H1 (cell line): ENCODE data around the gene LLGL2. TPM values are rescaled to one million over a fixed set of nuclear protein-coding genes. Genes with fewer than 3 reads are reported as not detected.

Experiments
- CEBPB ChIP-seq: IDR thresholded peaks from 2 replicates; pipeline ENCODE4 v1.6.1; 2012; ENCODE audit warnings: low read depth, low read length
- GTF2F1 ChIP-seq: IDR thresholded peaks from 2 replicates; pipeline ENCODE4 v1.6.1; 2012; ENCODE audit warnings: low read depth, low read length, improper control_type of control experiment, borderline replicate concordance
- MAFK ChIP-seq: IDR thresholded peaks from 2 replicates; pipeline ENCODE4 v1.6.1; 2012; ENCODE audit warnings: low read depth, mild to moderate bottlenecking, improper control_type of control experiment, low read length
- NANOG ChIP-seq: IDR thresholded peaks from 2 replicates; pipeline ENCODE4 v1.6.1; 2011; ENCODE audit warnings: low read length, low read depth, mild to moderate bottlenecking, inconsistent platforms; ENCODE audit not compliant: insufficient read depth, poor library complexity, severe bottlenecking
- polyA plus RNA-seq, 7 experiments: library from polyadenylated mRNA; depleted of rRNA in 3 of 7; stranded (reverse) in 5 of 7; unstranded in 2 of 7; fragments of >200 nt in 5 of 7; fragments of 200-250 nt in 2 of 7; gene quantifications; 1 replicate in 5 of 7; 2 replicates in 1 of 7; 4 replicates in 1 of 7; pipeline versions ENCODE4 v1.2.1 to v1.2.3, GENCODE V29; 2011 to 2013; ENCODE audit warnings: missing spikeins in 2 of 7, mixed read lengths in 2 of 7
- total RNA-seq: library from RNA; stranded (reverse); fragmentation: NEBNext Ultra II Directional; extraction: Animal tissue kit (Norgen Biotek cat#: 25700); gene quantifications from 2 replicates; pipeline ENCODE4 v1.2.1, GENCODE V29; 2021

The LLGL2 gene
- total and polyA plus RNA-seq, 2 of the 8 experiments (the other 6 are each of a cell fraction or from before 2014, with no cell fraction given) = 64.5 to 77.1 TPM

DNA sequence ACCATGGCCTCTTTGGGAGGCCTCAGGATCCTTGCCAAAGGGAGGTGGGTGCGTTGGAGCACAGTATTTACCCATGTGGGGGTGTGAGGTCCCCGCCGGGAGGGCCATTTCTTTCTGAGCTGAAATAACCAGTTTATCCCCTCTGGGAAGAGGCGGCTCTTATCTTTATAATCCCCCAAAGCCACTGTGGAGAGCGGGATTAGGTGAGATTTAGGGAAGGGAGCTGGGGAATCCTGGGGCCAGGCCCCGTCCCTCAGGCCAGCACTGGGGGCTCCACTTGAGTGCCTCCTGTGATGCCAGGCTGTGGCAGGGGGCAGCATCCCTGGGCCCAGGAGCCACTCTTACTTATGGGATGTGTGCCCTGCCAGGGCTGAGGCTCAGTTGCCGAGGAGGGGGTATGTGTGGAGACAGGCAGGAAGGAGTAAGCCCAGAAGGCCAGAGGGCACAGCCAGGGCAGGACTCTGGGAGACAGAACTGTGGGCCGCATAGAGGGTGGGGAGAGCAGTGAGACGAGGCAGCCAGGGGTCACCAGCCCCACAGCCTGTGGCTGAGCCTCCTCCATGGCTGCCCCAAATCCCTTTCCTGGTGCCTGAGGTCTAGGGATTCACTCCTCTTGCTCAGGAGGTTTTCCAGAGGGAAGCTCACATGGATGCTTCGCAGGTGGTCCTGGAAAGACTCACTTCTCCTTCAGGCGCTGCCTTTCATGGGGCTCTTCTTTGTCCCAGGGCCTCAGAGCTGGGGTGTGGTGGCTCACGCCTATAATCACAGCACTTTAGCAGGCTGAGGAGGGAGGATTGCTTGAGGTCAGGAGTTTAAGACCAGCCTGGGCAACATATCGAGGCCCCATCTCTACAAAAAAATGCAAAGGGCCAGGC, 44.1 kb upstream of the LLGL2 start (continued):
- no peak for TF ChIP-seq NANOG
- TF ChIP-seq CEBPB = no peak
- TF ChIP-seq MAFK = no peak
- TF ChIP-seq GTF2F1 = no peak
